ENCODE data around the gene CRYBB3.

- no peak for TF ChIP-seq POLR2A (IDR thresholded peaks at IDR 0.05)
- TF ChIP-seq CTCF (IDR thresholded peaks at IDR 0.05) = no peak
Observed at GRCh38 chr22:25170426-25170980, 29.2 kb upstream of the CRYBB3 start.

Measured in uterus (tissue), 2 donors.